HG03135 (cell line): ENCODE results near the gene RARRES2.
"Not testable (repeated sequence)": the region's sequence is repeated elsewhere in the genome, so short reads cannot be mapped to it uniquely, and the experiment has no call there.

Source experiments
- ATAC-seq: cut with Tn5 transposase; IDR thresholded peaks from one replicate; pipeline ENCODE4 v1.9.1; 2021; ENCODE audit warnings: mild to moderate bottlenecking, moderate library complexity; ENCODE audit not compliant: unreplicated experiment

RARRES2 gene

DNA sequence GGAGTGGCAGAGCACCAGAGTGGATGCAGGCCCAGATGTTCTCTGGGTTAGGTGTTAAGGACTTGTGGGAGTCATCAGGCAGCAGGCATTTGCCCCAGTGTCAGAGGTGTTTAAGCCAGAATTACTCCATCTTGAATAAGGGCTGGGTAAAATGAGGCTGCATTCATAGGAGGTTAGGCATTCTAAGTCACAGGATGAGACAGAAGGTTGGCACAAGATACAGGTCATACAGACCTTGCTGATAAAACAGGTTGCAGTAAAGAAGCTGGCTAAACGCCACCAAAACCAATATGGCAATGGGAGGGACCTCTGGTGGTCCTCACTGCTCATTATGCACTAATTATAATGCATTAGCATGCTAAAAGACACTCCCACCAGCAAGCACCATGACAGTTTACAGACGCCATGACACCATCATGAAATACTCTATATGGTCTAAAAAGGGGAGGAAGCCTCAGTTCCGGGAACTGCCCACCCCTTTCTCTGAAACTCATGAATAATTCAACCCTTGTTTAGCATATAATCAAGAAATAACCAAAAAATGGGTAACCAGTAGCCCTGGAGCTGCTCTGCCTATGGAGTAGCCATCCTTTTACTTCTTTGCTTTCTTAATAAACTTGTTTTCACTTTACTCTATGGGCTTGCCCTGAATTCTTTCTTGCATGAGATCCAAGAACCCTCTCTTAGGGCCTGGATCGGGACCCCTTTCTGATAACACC lies 19.2 kb downstream of the RARRES2 start:
- peak; percentile 45 for ATAC-seq

DNA sequence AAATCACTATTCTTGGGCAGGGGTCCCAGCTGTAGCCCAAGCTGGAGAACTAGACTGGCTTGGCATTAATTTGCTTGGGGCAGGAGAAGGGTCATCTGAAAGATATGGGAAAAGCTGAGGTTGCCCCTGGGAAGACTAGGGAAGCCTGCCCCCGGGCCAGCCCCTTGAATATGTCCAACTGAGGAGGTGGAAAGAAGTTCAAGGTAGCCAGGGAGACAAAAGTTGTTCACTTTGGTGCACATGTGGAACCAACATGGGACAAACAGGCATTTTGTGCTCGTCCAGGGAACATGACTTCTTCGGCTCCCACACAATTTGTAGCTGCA lies 19.7 kb downstream of the RARRES2 start:
- no peak for ATAC-seq

- ATAC-seq, result no peak
These were observed 23.5 kb downstream of the RARRES2 start for GRCh38 chr7:150317748-150318444.

DNA sequence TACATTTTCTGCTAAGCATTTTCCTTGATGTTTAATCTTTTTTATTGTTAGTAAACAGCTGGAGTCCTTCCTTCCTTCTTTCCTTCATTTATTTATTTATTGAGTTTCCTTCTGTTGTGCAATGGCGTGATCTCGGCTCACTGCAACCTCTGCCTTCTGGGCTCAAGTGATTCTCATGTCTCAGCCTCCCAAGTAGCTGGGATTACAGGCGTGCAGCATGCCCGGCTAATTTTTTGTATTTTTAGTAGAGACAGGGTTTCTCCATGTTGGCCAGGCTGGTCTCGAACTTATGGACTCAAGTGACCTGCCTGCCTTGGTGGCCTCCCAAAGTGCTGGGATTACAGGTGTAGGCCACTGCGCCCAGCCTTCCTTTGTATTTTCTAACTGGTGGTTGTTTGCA lies 24.4 kb downstream of the RARRES2 start:
- ATAC-seq, result not testable (repeated sequence)

- ATAC-seq, result no peak
These were observed 26.7 kb downstream of the RARRES2 start for GRCh38 chr7:150314639-150315239.

GRCh38 chr7:150313870-150314269 lies 27.6 kb downstream of the RARRES2 start:
- no peak for ATAC-seq

- no peak for ATAC-seq
These were observed 28.0 kb downstream of the RARRES2 start for GRCh38 chr7:150313367-150313809.

GRCh38 chr7:150312649-150313366 lies 28.6 kb downstream of the RARRES2 start:
- not testable (repeated sequence) for ATAC-seq

- ATAC-seq, result no peak
These were observed 29.7 kb downstream of the RARRES2 start for GRCh38 chr7:150311711-150312110.

- no peak for ATAC-seq
These were observed 30.3 kb downstream of the RARRES2 start for GRCh38 chr7:150311146-150311545.

GRCh38 chr7:150308575-150308974 lies 32.9 kb downstream of the RARRES2 start:
- no peak for ATAC-seq

GRCh38 chr7:150307904-150308303 lies 33.5 kb downstream of the RARRES2 start:
- no peak for ATAC-seq

GRCh38 chr7:150307129-150307528 lies 34.3 kb downstream of the RARRES2 start:
- ATAC-seq, result no peak

DNA sequence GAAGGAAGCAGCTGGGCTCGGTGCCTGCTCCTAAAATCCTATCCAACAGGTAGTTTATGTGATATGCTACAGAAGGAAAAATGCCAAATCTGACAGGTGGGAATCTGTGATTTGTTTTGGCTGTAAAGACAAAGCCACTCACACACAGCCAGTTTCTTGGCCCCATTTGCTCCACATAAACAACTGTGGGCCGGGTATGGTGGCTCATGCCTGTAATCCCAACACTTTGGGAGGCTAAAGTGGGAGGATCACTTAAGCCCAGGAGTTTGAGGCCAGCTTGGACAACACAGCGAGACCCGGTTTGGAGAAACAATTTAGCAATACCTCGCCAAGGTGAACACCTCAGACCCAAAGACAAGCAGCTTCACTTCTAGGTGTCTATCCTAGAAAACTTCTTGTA lies 35.1 kb downstream of the RARRES2 start:
- not testable (repeated sequence) for ATAC-seq

GRCh38 chr7:150305903-150306284 lies 35.5 kb downstream of the RARRES2 start:
- ATAC-seq, result not testable (repeated sequence)

- not testable (repeated sequence) for ATAC-seq
These were observed 36.0 kb downstream of the RARRES2 start for GRCh38 chr7:150305259-150305902.

DNA sequence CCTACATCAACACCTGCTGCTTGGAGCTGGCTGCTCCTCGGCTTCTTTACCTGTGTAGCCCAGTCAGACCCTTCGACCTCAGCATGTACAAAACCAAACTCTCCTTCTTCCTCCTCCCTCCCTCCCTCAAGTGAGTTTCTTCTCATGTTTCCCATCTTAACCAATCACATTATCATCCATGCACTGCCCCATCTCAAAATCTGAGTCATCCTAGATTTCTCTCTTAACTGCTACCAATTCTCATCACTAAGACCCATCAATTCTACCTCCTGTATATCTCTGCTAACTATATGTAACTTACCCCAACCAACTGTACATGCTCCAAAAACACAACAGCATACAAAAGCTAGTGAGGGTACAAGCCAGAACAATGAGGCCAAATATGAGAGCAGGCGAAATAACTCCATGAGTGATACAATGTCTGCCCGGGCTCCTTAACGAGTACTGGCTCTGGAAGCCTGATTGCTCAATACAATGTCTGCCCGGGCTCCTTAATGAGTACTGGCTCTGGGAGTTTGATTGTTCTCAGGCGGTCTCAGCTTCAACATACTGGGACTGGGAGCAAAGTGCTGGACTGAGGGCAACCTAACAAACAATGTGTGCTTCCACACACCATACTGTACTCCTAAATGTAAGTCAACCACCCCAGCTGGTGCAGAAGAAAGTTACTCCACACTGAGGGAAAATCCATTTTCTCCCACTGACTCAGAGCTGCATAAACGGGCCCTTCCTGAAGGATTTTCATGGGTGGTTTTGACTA lies 36.8 kb downstream of the RARRES2 start:
- ATAC-seq, result not testable (repeated sequence)

GRCh38 chr7:150302908-150303310 lies 38.5 kb downstream of the RARRES2 start:
- ATAC-seq, result not testable (repeated sequence)

GRCh38 chr7:150297978-150298377 lies 43.5 kb downstream of the RARRES2 start:
- not testable (repeated sequence) for ATAC-seq

GRCh38 chr7:150296802-150297201 lies 44.6 kb downstream of the RARRES2 start:
- not testable (repeated sequence) for ATAC-seq
